GM12872 (cell line): ENCODE measurements around the gene CYGB.

Experiments used
- TF ChIP-seq, protein P1 (sequence below): IDR thresholded peaks from 3 replicates; pipeline ENCODE4 v1.5.1; 2011; ENCODE audit warnings: low read depth, mild to moderate bottlenecking, low read length, moderate library complexity; ENCODE audit not compliant: insufficient read depth

The CYGB gene

DNA sequence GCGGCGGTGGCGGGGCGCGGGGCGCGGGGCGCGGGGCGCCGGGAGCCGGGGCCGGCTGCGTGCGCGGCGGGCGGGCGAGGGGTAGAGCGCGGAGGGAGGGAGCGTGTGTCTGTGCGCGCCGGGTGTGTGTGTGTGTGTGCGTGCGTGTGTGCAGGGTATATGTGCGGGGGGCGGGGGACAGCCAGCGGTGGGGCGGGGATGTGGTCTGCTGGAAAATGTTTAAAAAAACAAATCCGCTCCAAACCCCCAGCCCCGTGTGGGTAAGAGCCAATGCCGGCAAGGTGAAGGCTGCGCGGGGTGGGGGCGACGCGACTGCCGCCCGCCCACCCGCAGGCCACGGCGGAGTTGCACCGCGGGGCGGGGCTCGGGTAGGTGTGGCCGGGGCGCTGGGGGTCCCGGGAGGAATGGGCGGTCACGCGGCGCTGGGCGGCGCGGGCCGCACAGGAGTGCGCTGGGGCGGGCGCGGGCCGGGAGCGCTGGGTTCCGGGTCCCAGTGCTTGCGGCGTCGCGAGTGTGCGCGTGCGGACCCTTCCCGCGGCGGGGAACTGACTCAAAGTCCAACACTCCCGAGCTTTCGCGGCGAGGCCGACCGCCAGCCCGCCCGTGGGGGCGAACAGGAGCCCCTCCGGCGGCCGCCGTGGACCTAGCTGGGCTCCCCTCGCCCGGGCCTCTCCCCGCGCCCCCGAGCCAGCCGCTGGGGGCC is at the start of gene CYGB:
Gene CYGB (minus strand): TSS at position 132 of the 703 bp plus-strand sequence. CDS start 167 bp downstream, outside the sequence.
- TF ChIP-seq, protein P1, sequence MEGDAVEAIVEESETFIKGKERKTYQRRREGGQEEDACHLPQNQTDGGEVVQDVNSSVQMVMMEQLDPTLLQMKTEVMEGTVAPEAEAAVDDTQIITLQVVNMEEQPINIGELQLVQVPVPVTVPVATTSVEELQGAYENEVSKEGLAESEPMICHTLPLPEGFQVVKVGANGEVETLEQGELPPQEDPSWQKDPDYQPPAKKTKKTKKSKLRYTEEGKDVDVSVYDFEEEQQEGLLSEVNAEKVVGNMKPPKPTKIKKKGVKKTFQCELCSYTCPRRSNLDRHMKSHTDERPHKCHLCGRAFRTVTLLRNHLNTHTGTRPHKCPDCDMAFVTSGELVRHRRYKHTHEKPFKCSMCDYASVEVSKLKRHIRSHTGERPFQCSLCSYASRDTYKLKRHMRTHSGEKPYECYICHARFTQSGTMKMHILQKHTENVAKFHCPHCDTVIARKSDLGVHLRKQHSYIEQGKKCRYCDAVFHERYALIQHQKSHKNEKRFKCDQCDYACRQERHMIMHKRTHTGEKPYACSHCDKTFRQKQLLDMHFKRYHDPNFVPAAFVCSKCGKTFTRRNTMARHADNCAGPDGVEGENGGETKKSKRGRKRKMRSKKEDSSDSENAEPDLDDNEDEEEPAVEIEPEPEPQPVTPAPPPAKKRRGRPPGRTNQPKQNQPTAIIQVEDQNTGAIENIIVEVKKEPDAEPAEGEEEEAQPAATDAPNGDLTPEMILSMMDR: no peak

DNA sequence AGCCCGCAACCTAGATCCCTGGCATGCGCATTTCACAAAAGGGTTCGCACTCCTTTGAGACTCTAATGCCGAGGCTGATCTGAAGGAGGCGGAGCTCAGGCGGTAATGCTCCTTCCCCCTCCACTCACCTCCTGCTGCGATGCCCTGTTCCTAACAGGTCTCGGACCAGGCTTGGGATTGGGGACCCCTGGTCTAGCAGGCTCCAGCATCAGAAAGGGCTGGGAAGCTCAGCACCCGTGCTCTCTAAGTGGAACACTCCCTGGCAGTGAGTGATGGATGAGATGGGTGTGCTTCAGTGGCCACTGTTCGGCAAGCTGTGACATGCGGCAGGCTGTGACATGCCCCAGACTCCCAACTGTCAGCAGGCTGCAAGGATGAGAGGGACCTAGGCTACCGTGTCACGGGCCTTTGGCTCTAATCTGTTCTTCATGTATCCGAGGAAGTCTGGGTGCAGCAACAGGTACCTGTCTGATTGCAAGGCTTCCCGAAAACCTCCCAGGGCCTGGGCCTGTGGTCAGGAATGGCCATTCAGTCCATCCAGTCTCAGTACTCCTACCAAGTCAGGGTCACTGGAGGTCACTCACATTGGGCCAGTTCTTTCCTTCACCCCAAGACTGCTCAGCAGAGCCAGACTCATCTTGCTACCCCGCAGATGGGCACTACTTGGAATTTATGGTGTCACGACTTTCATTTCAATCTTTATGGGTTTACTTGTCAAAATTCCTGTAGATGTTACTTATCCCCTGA is 49.4 kb upstream of the CYGB start:
- TF ChIP-seq, protein P1: no peak

GRCh38 chr17:76585649-76586593 is 48.4 kb upstream of the CYGB start, which contains the start of gene ST6GALNAC2:
Gene ST6GALNAC2 (minus strand): TSS chr17:76585860. CDS start chr17:76585808, 52 bp downstream.
- TF ChIP-seq, protein P1: no peak

GRCh38 chr17:76585033-76585648 is 47.6 kb upstream of the CYGB start:
- TF ChIP-seq, protein P1: no peak

GRCh38 chr17:76584427-76585032 is 47.0 kb upstream of the CYGB start:
- TF ChIP-seq, protein P1: no peak

GRCh38 chr17:76582660-76583059 is 45.2 kb upstream of the CYGB start:
- TF ChIP-seq, protein P1: no peak
